Erythroblast (primary cell): ENCODE data around the gene AQP1.

Experiments
- GATA1 ChIP-seq: IDR thresholded peaks from 2 replicates; pipeline ENCODE4 v1.6.1; 2011; ENCODE audit warnings: low read depth, mild to moderate bottlenecking, control low read depth, low read length, moderate library complexity
- POLR2A ChIP-seq: IDR thresholded peaks from 2 replicates; pipeline ENCODE4 v1.6.1; 2011; ENCODE audit warnings: mild to moderate bottlenecking, low read length

DNA sequence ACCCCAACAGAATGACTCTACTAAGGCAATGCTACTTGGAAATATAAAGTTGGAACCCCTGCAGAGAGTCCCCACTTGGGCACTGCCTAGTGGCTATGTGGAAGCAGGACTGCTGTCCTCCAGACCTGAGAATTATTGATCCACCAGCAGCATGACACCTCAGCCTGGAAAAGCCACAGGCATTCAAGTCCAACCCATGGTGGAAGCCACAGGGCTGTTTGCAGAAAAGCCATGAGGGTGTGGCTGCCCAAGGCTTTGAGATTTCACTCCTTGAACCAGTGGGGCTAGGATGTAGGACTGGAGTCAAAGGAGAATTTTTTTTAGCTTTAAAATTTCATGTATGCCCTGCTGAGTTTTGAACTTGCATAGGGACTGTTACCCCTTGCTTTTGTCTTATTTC, 38.5 kb downstream of the AQP1 start:
- TF ChIP-seq POLR2A (no peak), GATA1 (no peak)
